ENCODE data around the gene CARD14. TPM values are rescaled to one million over a fixed set of nuclear protein-coding genes. Genes with fewer than 3 reads are reported as not detected.

The CARD14 gene
- total RNA-seq, 1 experiment from 2014 or later: 2.3 TPM

- Histone ChIP-seq H2AFZ (ENCODE audit: low read length) (no peak overlapping the region), H3K9me3 (ENCODE audit: low read length) (no peaks in the 10 kb centered on the region), H3K4me2 (ENCODE audit: low read length) (no peak overlapping the region), H3F3A (ENCODE audit: low read length, unreplicated experiment) (no peaks in the 10 kb centered on the region), H3K36me3 (ENCODE audit: low read depth, low read length) (no peaks in the 10 kb centered on the region), H3K4me1 (ENCODE audit: insufficient read depth, low read length) (no peaks in the 10 kb centered on the region), H3K9me2 (replicated peaks; ENCODE audit: low read length) (no peaks in the 10 kb centered on the region), H3K79me2 (ENCODE audit: low read length) (no peaks in the 10 kb centered on the region), H3K9ac (ENCODE audit: low read length) (no peak overlapping the region), H4K20me1 (ENCODE audit: low read length) (no peaks in the 10 kb centered on the region), H3K27me3 (ENCODE audit: low read length) (no peaks in the 10 kb centered on the region), H3K4me3 (ENCODE audit: low read length) (no peak overlapping the region), H3K27ac (ENCODE audit: low read length) (no peak overlapping the region)
- ATAC-seq (no peak), DNase-seq (no peak)
- TF ChIP-seq EZH2phosphoT487 (IDR thresholded peaks at IDR 0.05; ENCODE audit: borderline replicate concordance, low read length) (no peak), EZH2 (IDR thresholded peaks at IDR 0.05; ENCODE audit: low read length, unreplicated experiment) (no peak)
- TF ChIP-seq, protein P1, sequence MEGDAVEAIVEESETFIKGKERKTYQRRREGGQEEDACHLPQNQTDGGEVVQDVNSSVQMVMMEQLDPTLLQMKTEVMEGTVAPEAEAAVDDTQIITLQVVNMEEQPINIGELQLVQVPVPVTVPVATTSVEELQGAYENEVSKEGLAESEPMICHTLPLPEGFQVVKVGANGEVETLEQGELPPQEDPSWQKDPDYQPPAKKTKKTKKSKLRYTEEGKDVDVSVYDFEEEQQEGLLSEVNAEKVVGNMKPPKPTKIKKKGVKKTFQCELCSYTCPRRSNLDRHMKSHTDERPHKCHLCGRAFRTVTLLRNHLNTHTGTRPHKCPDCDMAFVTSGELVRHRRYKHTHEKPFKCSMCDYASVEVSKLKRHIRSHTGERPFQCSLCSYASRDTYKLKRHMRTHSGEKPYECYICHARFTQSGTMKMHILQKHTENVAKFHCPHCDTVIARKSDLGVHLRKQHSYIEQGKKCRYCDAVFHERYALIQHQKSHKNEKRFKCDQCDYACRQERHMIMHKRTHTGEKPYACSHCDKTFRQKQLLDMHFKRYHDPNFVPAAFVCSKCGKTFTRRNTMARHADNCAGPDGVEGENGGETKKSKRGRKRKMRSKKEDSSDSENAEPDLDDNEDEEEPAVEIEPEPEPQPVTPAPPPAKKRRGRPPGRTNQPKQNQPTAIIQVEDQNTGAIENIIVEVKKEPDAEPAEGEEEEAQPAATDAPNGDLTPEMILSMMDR (conservative IDR thresholded peaks at IDR 0.05; ENCODE audit: low read depth, low read length): no peak
- intact Hi-C loops (cut with micrococcal nuclease): no loop called here
- ChIA-PET CTCF (no interaction called here), POLR2A (ENCODE audit: unreplicated experiment) (no interaction called here)
- no TSS peak for BruUV-seq (replicated peaks)
Observed at GRCh38 chr17:80180192-80180591, 10.4 kb downstream of the CARD14 start.

GRCh38 chr17:80181431-80181830 lies 11.6 kb downstream of the CARD14 start:
- no peak overlapping the region for H3K27ac ChIP-seq (ENCODE audit: low read length)
- no peaks in the 10 kb centered on the region for H4K20me1 ChIP-seq (ENCODE audit: low read length)
- ATAC-seq (no peak), DNase-seq (no peak)
- H3K9me2 ChIP-seq (replicated peaks; ENCODE audit: low read length): no peaks in the 10 kb centered on the region
- ChIA-PET CTCF (no interaction called here), POLR2A (ENCODE audit: unreplicated experiment) (no interaction called here)
- intact Hi-C loops (cut with micrococcal nuclease): no loop called here
- H3K36me3 ChIP-seq (ENCODE audit: low read depth, low read length): no peaks in the 10 kb centered on the region
- H3K9me3 ChIP-seq (ENCODE audit: low read length): no peaks in the 10 kb centered on the region
- no peaks in the 10 kb centered on the region for H3K4me1 ChIP-seq (ENCODE audit: insufficient read depth, low read length)
- no peak overlapping the region for H3K4me3 ChIP-seq (ENCODE audit: low read length)
- no peak overlapping the region for H3K9ac ChIP-seq (ENCODE audit: low read length)
- BruUV-seq (replicated peaks): no TSS peak
- no peaks in the 10 kb centered on the region for H3F3A ChIP-seq (ENCODE audit: low read length, unreplicated experiment)
- TF ChIP-seq EZH2phosphoT487 (IDR thresholded peaks at IDR 0.05; ENCODE audit: borderline replicate concordance, low read length): no peak
- TF ChIP-seq, protein P1 (conservative IDR thresholded peaks at IDR 0.05; ENCODE audit: low read depth, low read length): no peak
- no peak for TF ChIP-seq EZH2 (IDR thresholded peaks at IDR 0.05; ENCODE audit: low read length, unreplicated experiment)
- H3K4me2 ChIP-seq (ENCODE audit: low read length): no peak overlapping the region
- no peaks in the 10 kb centered on the region for H3K27me3 ChIP-seq (ENCODE audit: low read length)
- H3K79me2 ChIP-seq (ENCODE audit: low read length): no peaks in the 10 kb centered on the region
- no peak overlapping the region for H2AFZ ChIP-seq (ENCODE audit: low read length)

GRCh38 chr17:80182118-80182844 lies 12.5 kb downstream of the CARD14 start:
- ChIA-PET CTCF (no interaction called here), POLR2A (ENCODE audit: unreplicated experiment) (no interaction called here)
- no peak overlapping the region for H3K4me2 ChIP-seq (ENCODE audit: low read length)
- no peak overlapping the region for H3K27ac ChIP-seq (ENCODE audit: low read length)
- intact Hi-C loops (cut with micrococcal nuclease): no loop called here
- no peak overlapping the region for H3K9ac ChIP-seq (ENCODE audit: low read length)
- H3K79me2 ChIP-seq (ENCODE audit: low read length): no peaks in the 10 kb centered on the region
- no peak overlapping the region for H3K4me3 ChIP-seq (ENCODE audit: low read length)
- no peaks in the 10 kb centered on the region for H3F3A ChIP-seq (ENCODE audit: low read length, unreplicated experiment)
- no TSS peak for BruUV-seq (replicated peaks)
- no peak for ATAC-seq
- H3K9me3 ChIP-seq (ENCODE audit: low read length): no peaks in the 10 kb centered on the region
- H3K9me2 ChIP-seq (replicated peaks; ENCODE audit: low read length): no peaks in the 10 kb centered on the region
- H3K4me1 ChIP-seq (ENCODE audit: insufficient read depth, low read length): peaks cover 5% of the 10 kb centered on the region
- H4K20me1 ChIP-seq (ENCODE audit: low read length): no peaks in the 10 kb centered on the region
- DNase-seq: no peak
- TF ChIP-seq, protein P1 (conservative IDR thresholded peaks at IDR 0.05; ENCODE audit: low read depth, low read length): no peak
- TF ChIP-seq EZH2 (IDR thresholded peaks at IDR 0.05; ENCODE audit: low read length, unreplicated experiment): no peak
- TF ChIP-seq EZH2phosphoT487 (IDR thresholded peaks at IDR 0.05; ENCODE audit: borderline replicate concordance, low read length): no peak
- H2AFZ ChIP-seq (ENCODE audit: low read length): no peak overlapping the region
- H3K36me3 ChIP-seq (ENCODE audit: low read depth, low read length): no peaks in the 10 kb centered on the region
- no peaks in the 10 kb centered on the region for H3K27me3 ChIP-seq (ENCODE audit: low read length)

Measured in PC-3 (cell line).